ENCODE measurements around the gene EXOC1L. TPM values are rescaled to one million over a fixed set of nuclear protein-coding genes. Genes with fewer than 3 reads are reported as not detected.
A peak's percentile ranks its signal among the peaks of the same experiment; 100 is the strongest.

EXOC1L gene
- not detected in 2 replicates for total RNA-seq

GRCh38 chr4:55819634-55820033 lies at the start of gene EXOC1L:
Gene EXOC1L (plus strand): TSS chr4:55819790. CDS start chr4:55820027, 237 bp downstream.
- Histone ChIP-seq H4K20me1 (ENCODE audit: insufficient read depth, low read length) (no peaks in the 10 kb centered on the region), H3K9me3 (ENCODE audit: low read depth, low read length) (no peaks in the 10 kb centered on the region), H3K27me3 (ENCODE audit: insufficient read depth, low read length) (peaks cover 8% of the 10 kb centered on the region), H3K4me1 (ENCODE audit: insufficient read depth, low read length) (no peaks in the 10 kb centered on the region), H3K4me2 (ENCODE audit: insufficient read depth, low read length) (peak within 1 kb of the TSS; percentile 68), H2AFZ (ENCODE audit: low read length) (peak within 1 kb of the TSS; percentile 80), H3K27ac (ENCODE audit: low read depth, low read length) (no peak within 1 kb of the TSS), H3K36me3 (ENCODE audit: insufficient read depth, low read length) (no peaks in the 10 kb centered on the region), H3K79me2 (ENCODE audit: insufficient read depth, low read length) (no peaks in the 10 kb centered on the region), H3K4me3 (ENCODE audit: insufficient read depth, low read length) (peak within 1 kb of the TSS; percentile 57)
- peak; percentile 50 for DNase-seq (ENCODE audit: insufficient read length, low spot score, missing footprints)
- TF ChIP-seq CTCF (IDR thresholded peaks at IDR 0.05; ENCODE audit: extremely low read depth, low read depth, low read length), result no peak

- Histone ChIP-seq H4K20me1 (ENCODE audit: insufficient read depth, low read length) (no peaks in the 10 kb centered on the region), H3K4me2 (ENCODE audit: insufficient read depth, low read length) (no peak overlapping the region), H3K4me1 (ENCODE audit: insufficient read depth, low read length) (peaks cover 3% of the 10 kb centered on the region), H2AFZ (ENCODE audit: low read length) (no peak overlapping the region), H3K27me3 (ENCODE audit: insufficient read depth, low read length) (no peaks in the 10 kb centered on the region), H3K36me3 (ENCODE audit: insufficient read depth, low read length) (no peaks in the 10 kb centered on the region), H3K4me3 (ENCODE audit: insufficient read depth, low read length) (no peak overlapping the region), H3K79me2 (ENCODE audit: insufficient read depth, low read length) (no peaks in the 10 kb centered on the region), H3K27ac (ENCODE audit: low read depth, low read length) (no peak overlapping the region), H3K9me3 (ENCODE audit: low read depth, low read length) (no peaks in the 10 kb centered on the region)
- TF ChIP-seq CTCF (IDR thresholded peaks at IDR 0.05; ENCODE audit: extremely low read depth, low read depth, low read length), result no peak
- no peak for DNase-seq (ENCODE audit: insufficient read length, low spot score, missing footprints)
Observed at GRCh38 chr4:55770662-55771061, 48.9 kb upstream of the EXOC1L start.

- Histone ChIP-seq H3K36me3 (ENCODE audit: insufficient read depth, low read length) (no peaks in the 10 kb centered on the region), H3K79me2 (ENCODE audit: insufficient read depth, low read length) (no peaks in the 10 kb centered on the region), H3K9me3 (ENCODE audit: low read depth, low read length) (no peaks in the 10 kb centered on the region), H3K4me1 (ENCODE audit: insufficient read depth, low read length) (no peaks in the 10 kb centered on the region), H3K27ac (ENCODE audit: low read depth, low read length) (no peak overlapping the region), H3K4me2 (ENCODE audit: insufficient read depth, low read length) (no peak overlapping the region), H2AFZ (ENCODE audit: low read length) (no peak overlapping the region), H3K27me3 (ENCODE audit: insufficient read depth, low read length) (peaks cover 5% of the 10 kb centered on the region), H3K4me3 (ENCODE audit: insufficient read depth, low read length) (no peak overlapping the region), H4K20me1 (ENCODE audit: insufficient read depth, low read length) (no peaks in the 10 kb centered on the region)
- DNase-seq (ENCODE audit: insufficient read length, low spot score, missing footprints), result no peak
- no peak for TF ChIP-seq CTCF (IDR thresholded peaks at IDR 0.05; ENCODE audit: extremely low read depth, low read depth, low read length)
Observed at GRCh38 chr4:55781341-55781740, 38.2 kb upstream of the EXOC1L start.

GRCh38 chr4:55781812-55782211 lies 37.8 kb upstream of the EXOC1L start:
- Histone ChIP-seq H3K9me3 (ENCODE audit: low read depth, low read length) (no peaks in the 10 kb centered on the region), H3K27me3 (ENCODE audit: insufficient read depth, low read length) (peaks cover 5% of the 10 kb centered on the region), H3K36me3 (ENCODE audit: insufficient read depth, low read length) (no peaks in the 10 kb centered on the region), H3K4me2 (ENCODE audit: insufficient read depth, low read length) (no peak overlapping the region), H3K4me1 (ENCODE audit: insufficient read depth, low read length) (no peaks in the 10 kb centered on the region), H4K20me1 (ENCODE audit: insufficient read depth, low read length) (no peaks in the 10 kb centered on the region), H3K79me2 (ENCODE audit: insufficient read depth, low read length) (no peaks in the 10 kb centered on the region), H3K4me3 (ENCODE audit: insufficient read depth, low read length) (no peak overlapping the region), H2AFZ (ENCODE audit: low read length) (no peak overlapping the region), H3K27ac (ENCODE audit: low read depth, low read length) (no peak overlapping the region)
- no peak for TF ChIP-seq CTCF (IDR thresholded peaks at IDR 0.05; ENCODE audit: extremely low read depth, low read depth, low read length)
- peak; percentile 71 for DNase-seq (ENCODE audit: insufficient read length, low spot score, missing footprints)

All from osteoblast (primary cell).